NCI-H128 (cell line): ENCODE data around the gene PDK2.

Experiments used
- DNase-seq: peaks from one replicate; lab custom pipeline; 2025; ENCODE audit not compliant: unreplicated experiment; lab: John Stamatoyannopoulos, UW

Gene PDK2

GRCh38 chr17:50114849-50115357, 19.8 kb downstream of the PDK2 start:
- no peak for DNase-seq

- no peak for DNase-seq
Observed at GRCh38 chr17:50115756-50116155, 20.6 kb downstream of the PDK2 start.

GRCh38 chr17:50117202-50118051, 22.3 kb downstream of the PDK2 start:
- no peak for DNase-seq

- no peak for DNase-seq
Observed at GRCh38 chr17:50118076-50118827, 23.1 kb downstream of the PDK2 start.

GRCh38 chr17:50118828-50119218, 23.7 kb downstream of the PDK2 start:
- no peak for DNase-seq

- no peak for DNase-seq
Observed at GRCh38 chr17:50120475-50121253, 25.5 kb downstream of the PDK2 start.

- no peak for DNase-seq
Observed at GRCh38 chr17:50122945-50123344, 27.8 kb downstream of the PDK2 start.

- DNase-seq, result no peak
Observed at GRCh38 chr17:50123649-50124349, 28.6 kb downstream of the PDK2 start.

- no peak for DNase-seq
Observed at GRCh38 chr17:50125420-50125997, 30.4 kb downstream of the PDK2 start.

- no peak for DNase-seq
Observed at GRCh38 chr17:50127697-50128361, 32.7 kb downstream of the PDK2 start.

GRCh38 chr17:50128441-50129352, 33.5 kb downstream of the PDK2 start:
- no peak for DNase-seq

GRCh38 chr17:50129353-50129727, 34.2 kb downstream of the PDK2 start:
- no peak for DNase-seq

GRCh38 chr17:50129728-50130558, 34.8 kb downstream of the PDK2 start, which contains the start of gene SAMD14:
Gene SAMD14 (minus strand): TSS chr17:50130160. CDS start chr17:50124959, 5,201 bp downstream.
- DNase-seq, result no peak

- DNase-seq, result no peak
Observed at GRCh38 chr17:50130559-50131305, 35.6 kb downstream of the PDK2 start.

GRCh38 chr17:50132104-50132794, 37.1 kb downstream of the PDK2 start:
- DNase-seq, result no peak

GRCh38 chr17:50133028-50133768, 38.0 kb downstream of the PDK2 start:
- DNase-seq, result no peak
